Hepatocyte (in vitro differentiated cells): ENCODE measurements around the gene GRID1.

ENCODE experiments used
- CTCF ChIP-seq: fragments of 200-600 bp; sonication (generic); IDR thresholded peaks from 2 replicates; pipeline ENCODE4 v1.5.1; 2016; ENCODE audit warnings: antibody characterized with exemption, mild to moderate bottlenecking; ENCODE audit not compliant: poor library complexity
- EZH2 ChIP-seq: fragments of 200-600 bp; sonication (generic); IDR thresholded peaks from 2 replicates; pipeline ENCODE4 v1.6.1; 2016; ENCODE audit warnings: antibody characterized with exemption, mild to moderate bottlenecking, borderline replicate concordance
- EZH2phosphoT487 ChIP-seq: fragments of 200-600 bp; sonication (generic); IDR thresholded peaks from one replicate; pipeline ENCODE4 v1.6.1; 2018; ENCODE audit warnings: antibody characterized with exemption, mild to moderate bottlenecking, low read depth, moderate library complexity; ENCODE audit not compliant: unreplicated experiment, severe bottlenecking

GRCh38 chr10:85661123-85661522, 705.5 kb downstream of the GRID1 start:
- TF ChIP-seq CTCF: no peak
- no peak for TF ChIP-seq EZH2
- TF ChIP-seq EZH2phosphoT487: no peak
